GM23338 (cell line): ENCODE measurements around the gene SKP1. TPM values are rescaled to one million over a fixed set of nuclear protein-coding genes. Genes with fewer than 3 reads are reported as not detected.

Experiments used
- ATAC-seq: fragments of 200-7000 bp; cut with Tn5 transposase; 3 replicates; pipeline ENCODE4 v1.9.1; 2020
- DNase-seq: peaks from one replicate; pipeline ENCODE4 v3.0.0-alpha.2; 2015; ENCODE audit warnings: low spot score
- H2AFZ ChIP-seq: fragments of 200-600 bp; sonication (generic); 2 replicates; pipeline ENCODE4 v1.8.0; 2016; ENCODE audit warnings: antibody characterized with exemption, mild to moderate bottlenecking, moderate library complexity
- H3F3A ChIP-seq: fragments of 200-600 bp; sonication (generic); replicated peaks from 2 replicates; pipeline ENCODE4 v1.8.0; 2017; ENCODE audit warnings: antibody characterized with exemption, mixed run types, low read depth
- H3K27ac ChIP-seq: fragments of 200-600 bp; sonication (generic); 2 replicates; pipeline ENCODE4 v1.6.1; 2016; ENCODE audit warnings: low read depth
- H3K27me3 ChIP-seq: fragments of 200-600 bp; sonication (generic); 2 replicates; pipeline ENCODE4 v1.8.0; 2016; ENCODE audit warnings: mild to moderate bottlenecking, mixed run types, moderate library complexity; ENCODE audit not compliant: insufficient read depth
- H3K36me3 ChIP-seq: fragments of 200-600 bp; sonication (generic); 2 replicates; pipeline ENCODE4 v1.8.0; 2016; ENCODE audit warnings: mild to moderate bottlenecking; ENCODE audit not compliant: insufficient read depth
- H3K4me1 ChIP-seq: fragments of 200-600 bp; sonication (generic); 2 replicates; pipeline ENCODE4 v1.8.0; 2016; ENCODE audit warnings: mild to moderate bottlenecking, moderate library complexity; ENCODE audit not compliant: insufficient read depth
- H3K4me2 ChIP-seq: fragments of 200-600 bp; sonication (generic); 2 replicates; pipeline ENCODE4 v1.7.1; 2017; ENCODE audit warnings: mixed run types
- H3K4me3 ChIP-seq: fragments of 200-600 bp; sonication (generic); 2 replicates; pipeline ENCODE4 v1.6.1; 2016; ENCODE audit warnings: mixed run types
- H3K79me2 ChIP-seq: fragments of 200-600 bp; sonication (generic); replicated peaks from 2 replicates; pipeline ENCODE4 v1.8.0; 2017; ENCODE audit warnings: mild to moderate bottlenecking; ENCODE audit not compliant: insufficient read depth
- H3K9me2 ChIP-seq: fragments of 200-600 bp; sonication (generic); 2 replicates; pipeline ENCODE4 v1.8.0; 2017; ENCODE audit not compliant: insufficient read depth
- H4K20me1 ChIP-seq: fragments of 200-600 bp; sonication (generic); replicated peaks from 2 replicates; pipeline ENCODE4 v1.8.0; 2017; ENCODE audit warnings: mild to moderate bottlenecking; ENCODE audit not compliant: insufficient read depth
- H3K27ac Mint-ChIP-seq: 2 replicates; pipeline ENCODE4 v1.8.0; 2020; ENCODE audit warnings: inconsistent platforms, mild to moderate bottlenecking, moderate library complexity, mixed read lengths
- H3K27me3 Mint-ChIP-seq: 3 replicates; pipeline ENCODE4 v1.8.0; 2022; ENCODE audit warnings: low read depth, mild to moderate bottlenecking, moderate library complexity, mixed read lengths, inconsistent platforms; ENCODE audit not compliant: insufficient read depth, poor library complexity
- H3K36me3 Mint-ChIP-seq: 3 replicates; pipeline ENCODE4 v1.8.0; 2021; ENCODE audit warnings: low read depth, mild to moderate bottlenecking, inconsistent platforms, moderate library complexity, mixed read lengths
- H3K4me1 Mint-ChIP-seq: 3 replicates; pipeline ENCODE4 v1.8.0; 2020; ENCODE audit warnings: mild to moderate bottlenecking, inconsistent platforms, mixed read lengths
- H3K4me3 Mint-ChIP-seq: 3 replicates; pipeline ENCODE4 v1.8.0; 2021; ENCODE audit warnings: moderate library complexity, mild to moderate bottlenecking, inconsistent platforms, mixed read lengths
- H3K9me3 Mint-ChIP-seq: 3 replicates; pipeline ENCODE4 v1.8.0; 2020; ENCODE audit warnings: moderate library complexity, mild to moderate bottlenecking, inconsistent platforms, mixed read lengths
- CREB1 ChIP-seq: fragments of 250-450 bp; sonication (Bioruptor Pico); IDR thresholded peaks from 2 replicates; pipeline ENCODE4 v1.5.0; 2020; ENCODE audit warnings: low read depth, mild to moderate bottlenecking, moderate library complexity
- CTCF ChIP-seq, 2 experiments: fragments of 200-600 bp in 1 of 2; sonication (generic) in 1 of 2; conservative IDR thresholded peaks; 2 replicates each; pipeline versions ENCODE4 v1.5.1 to v1.6.1; 2016 to 2017; ENCODE audit warnings: antibody characterized with exemption in 2 of 2, low read depth in 2 of 2, mild to moderate bottlenecking in 2 of 2, moderate library complexity in 1 of 2
- ETS1 ChIP-seq: IDR thresholded peaks from 2 replicates; pipeline ENCODE4 v1.6.1; 2016; ENCODE audit warnings: antibody characterized with exemption
- EZH2 ChIP-seq: fragments of 200-600 bp; sonication (generic); IDR thresholded peaks from one replicate; pipeline ENCODE4 v1.8.0; 2017; ENCODE audit warnings: antibody characterized with exemption, mild to moderate bottlenecking, low read depth; ENCODE audit not compliant: unreplicated experiment
- EZH2phosphoT487 ChIP-seq: fragments of 200-600 bp; sonication (generic); IDR thresholded peaks from one replicate; pipeline ENCODE4 v1.8.1; 2018; ENCODE audit warnings: antibody characterized with exemption; ENCODE audit not compliant: unreplicated experiment
- POLR2AphosphoS5 ChIP-seq: IDR thresholded peaks from 2 replicates; pipeline ENCODE4 v1.6.1; 2016; ENCODE audit warnings: antibody characterized with exemption, low read depth
- REST ChIP-seq: IDR thresholded peaks from one replicate; pipeline ENCODE4 v1.6.1; 2018; ENCODE audit warnings: antibody characterized with exemption; ENCODE audit not compliant: unreplicated experiment
- long read RNA-seq: library from polyadenylated mRNA; unstranded; transcript quantifications from one replicate; pipeline ENCODE4 v2.0.0, GENCODE V29; 2020; ENCODE audit not compliant: unreplicated experiment
- polyA plus RNA-seq: library from polyadenylated mRNA; unstranded; fragments of >200 nt; fragmentation: Nextera tagmentation; extraction: Ambion mirVana; gene quantifications from 2 replicates; pipeline ENCODE4 v1.2.1, GENCODE V29; 2016
- total RNA-seq: library from RNA; depleted of rRNA; stranded (reverse); fragments of >200 nt; shearing (Covaris generic); gene quantifications from 2 replicates; pipeline ENCODE4 v1.2.3, GENCODE V29; 2014; rRNA removed

The SKP1 gene
- total RNA-seq, result 244 and 366 TPM in 2 replicates
- polyA plus RNA-seq, result 344 and 440 TPM in 2 replicates
- long read RNA-seq, full-length matches to known transcripts, result 413 of 426 reads
- long read RNA-seq, partial matches to known transcripts, result 4 of 426 reads
- long read RNA-seq, other reads (novel, unspliced or antisense), result 9 of 426 reads

GRCh38 chr5:134176511-134177368, at the start of gene SKP1:
TSS of gene SKP1 (minus strand) at chr5:134176950. CDS start at chr5:134174022, 2,928 bp downstream.
- Histone ChIP-seq H3K4me3 (peak within 1 kb of the TSS; percentile 81), H3K36me3 (peaks cover 13% of the 10 kb centered on the region; the same call in 1 of the 2 replicates), H3K4me1 (peaks cover 20% of the 10 kb centered on the region), H3K9me2 (no peaks in the 10 kb centered on the region), H3K4me2 (peak within 1 kb of the TSS; percentile 80), H3K27ac (peak within 1 kb of the TSS; percentile 98), H2AFZ (peak within 1 kb of the TSS; percentile 93; the same call in 1 of the 2 replicates), H4K20me1 (peaks cover 21% of the 10 kb centered on the region), H3F3A (0 out of 2 replicates have a peak, but pooled peaks cover 4% of the 10 kb centered on the region), H3K27me3 (no peaks in the 10 kb centered on the region), H3K79me2 (peaks cover 48% of the 10 kb centered on the region)
- H3K9me3 Mint-ChIP-seq, result no peaks in the 10 kb centered on the region
- TF ChIP-seq CTCF (conservative IDR thresholded peaks at IDR 0.05; ENCODE audit: low read depth in 2 of 2) (0 out of 4 replicates have a peak, but pooled peaks of 1 of the 2 experiments have one; percentile 1), ETS1 (peak; percentile 33), POLR2AphosphoS5 (peak; percentile 99), CREB1 (CRISPR knock-in tag) (peak; percentile 86), REST (no peak), EZH2phosphoT487 (no peak), EZH2 (no peak)
- peaks cover 13% of the 10 kb centered on the region; the same call in 2 of the 3 replicates for H3K4me1 Mint-ChIP-seq
- peak within 1 kb of the TSS; percentile 99 for H3K27ac Mint-ChIP-seq
- peaks cover 20% of the 10 kb centered on the region for H3K36me3 Mint-ChIP-seq
- peaks cover 7% of the 10 kb centered on the region for H3K27me3 Mint-ChIP-seq
- ATAC-seq (peak; percentile 81), DNase-seq (peak; percentile 87)
- peak within 1 kb of the TSS; percentile 98 for H3K4me3 Mint-ChIP-seq
